Measurements from ENCODE around the gene MEPCE.
A peak's percentile ranks its signal among the peaks of the same experiment; 100 is the strongest.

Gene MEPCE

DNA sequence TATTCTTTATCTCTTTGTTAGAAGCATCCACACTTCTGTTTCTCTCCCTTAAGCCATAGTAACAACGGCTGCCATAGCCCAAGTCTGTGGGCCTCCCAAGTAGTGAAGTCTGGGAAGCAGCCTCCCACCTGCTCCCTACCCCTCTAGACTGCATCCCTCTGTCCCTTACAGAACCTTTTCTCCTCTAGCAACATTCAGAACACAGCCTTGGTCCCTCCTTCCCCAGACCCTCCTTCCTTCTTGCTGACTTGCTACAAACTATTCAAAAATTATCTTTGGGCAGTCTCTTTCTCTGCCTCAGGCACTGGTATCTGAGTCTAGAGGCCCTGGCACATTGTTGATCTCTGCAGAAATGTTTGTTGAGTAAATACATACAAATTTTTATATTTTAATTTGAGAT is 51.8 kb downstream of the MEPCE start:
- FAIRE-seq = no peak
- no peak for DNase-seq (ENCODE audit: insufficient read length, low spot score)

DNA sequence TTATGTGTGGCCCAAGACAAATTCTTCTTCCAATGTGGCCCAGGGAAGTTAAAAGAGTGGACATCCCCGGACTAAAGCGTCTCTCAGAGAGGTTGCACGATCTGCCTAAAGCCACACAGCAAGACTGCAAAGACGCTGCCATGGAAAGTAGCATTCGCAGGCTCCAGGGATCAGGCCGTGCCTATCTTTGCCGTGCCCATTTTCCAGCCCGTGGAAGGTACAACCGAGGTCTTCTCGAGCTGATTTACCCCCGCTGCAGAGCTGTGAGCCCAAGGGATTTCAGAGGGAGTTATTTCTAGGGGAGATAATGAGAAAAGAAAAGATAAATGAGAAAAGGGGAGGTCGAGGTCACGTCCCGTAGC is 53.1 kb downstream of the MEPCE start:
- FAIRE-seq (no peak), DNase-seq (ENCODE audit: insufficient read length, low spot score) (no peak)

DNA sequence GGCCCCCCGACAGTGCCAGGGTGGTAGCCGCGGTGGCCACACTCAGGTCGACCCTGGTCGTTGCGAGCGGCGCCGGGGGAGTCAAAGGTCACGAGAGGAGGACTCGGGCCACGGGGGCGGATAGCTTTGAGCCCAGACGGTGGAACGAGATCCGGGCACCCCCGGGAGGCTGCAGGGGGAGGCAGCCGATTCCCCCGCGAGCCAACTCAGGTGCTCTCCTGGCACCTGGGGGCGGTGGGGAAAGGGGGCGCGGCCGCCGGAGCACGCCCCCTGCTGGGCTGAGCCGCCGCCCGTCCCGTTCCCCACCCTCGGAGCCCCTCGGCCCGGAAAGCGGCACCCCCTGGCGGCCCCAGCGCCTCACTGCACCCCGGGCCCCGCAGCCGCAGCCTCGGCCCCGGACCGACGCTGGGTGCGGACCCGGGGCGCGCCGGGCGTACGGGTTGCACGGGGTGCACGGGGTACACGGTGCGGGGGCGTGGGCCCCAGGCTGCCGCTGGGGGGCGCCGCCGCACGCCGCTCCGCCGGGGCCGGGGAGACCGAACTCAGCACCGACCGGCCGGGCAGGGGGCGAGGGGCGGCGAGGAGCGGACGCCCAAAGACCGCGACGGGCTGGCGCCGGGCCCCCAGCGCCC is 53.6 kb downstream of the MEPCE start:
- FAIRE-seq = no peak
- peak; percentile 84 for DNase-seq (ENCODE audit: insufficient read length, low spot score)

Measured in GM19239 (cell line).